HG03280 (cell line): ENCODE measurements around the gene MTRFR.
"Not testable (repeated sequence)": the region's sequence is repeated elsewhere in the genome, so short reads cannot be mapped to it uniquely, and the experiment has no call there.

Experiments used
- ATAC-seq: cut with Tn5 transposase; IDR thresholded peaks from one replicate; pipeline ENCODE4 v1.9.1; 2021; ENCODE audit warnings: mild to moderate bottlenecking, moderate library complexity; ENCODE audit not compliant: unreplicated experiment

Gene MTRFR

GRCh38 chr12:123248996-123249741 lies 15.9 kb downstream of the MTRFR start:
- not testable (repeated sequence) for ATAC-seq

- ATAC-seq, result no peak
These were observed 17.5 kb downstream of the MTRFR start for GRCh38 chr12:123250471-123251383.

DNA sequence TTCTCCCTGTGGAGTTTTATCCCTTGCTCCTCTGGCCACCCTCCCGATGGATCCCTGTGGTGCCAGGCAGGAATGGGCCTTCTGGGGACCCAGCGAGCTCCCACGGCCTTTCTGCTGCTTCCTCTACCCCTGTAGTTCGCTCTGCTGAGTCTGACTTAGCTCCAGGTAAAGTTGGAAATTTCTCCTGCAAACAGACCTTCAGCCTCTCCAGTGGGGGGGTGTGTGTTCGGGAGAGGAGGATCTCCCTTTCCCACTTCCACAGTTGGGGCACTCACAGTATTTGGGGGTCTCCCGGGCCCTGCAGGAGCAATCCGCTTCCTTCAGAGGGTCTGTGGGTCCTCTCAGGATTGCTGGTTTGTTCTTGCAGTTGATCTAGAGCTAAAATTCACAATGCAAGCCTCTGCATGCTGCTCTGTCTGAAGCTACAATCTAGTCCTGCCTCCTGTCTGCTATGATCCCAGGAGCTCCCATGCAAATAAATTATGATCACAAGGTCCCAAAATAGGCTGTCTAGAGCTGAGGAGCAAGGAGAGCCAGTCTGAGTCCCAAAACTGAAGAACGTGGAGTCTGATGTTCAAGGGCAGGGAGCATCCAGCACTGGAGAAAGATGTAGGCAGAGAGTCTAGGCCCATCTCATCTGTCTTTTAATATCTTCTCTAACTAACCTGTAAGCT lies 18.3 kb downstream of the MTRFR start:
- ATAC-seq, result no peak

- ATAC-seq, result not testable (repeated sequence)
These were observed 19.1 kb downstream of the MTRFR start for GRCh38 chr12:123252365-123252764.

- ATAC-seq, result no peak
These were observed 20.6 kb downstream of the MTRFR start for GRCh38 chr12:123253641-123254459.

- no peak for ATAC-seq
These were observed 21.7 kb downstream of the MTRFR start for GRCh38 chr12:123254853-123255446.

GRCh38 chr12:123258593-123258992 lies 25.4 kb downstream of the MTRFR start:
- no peak for ATAC-seq

GRCh38 chr12:123260081-123260480 lies 26.8 kb downstream of the MTRFR start:
- ATAC-seq, result no peak

- no peak for ATAC-seq
These were observed 28.0 kb downstream of the MTRFR start for GRCh38 chr12:123261196-123261595.

DNA sequence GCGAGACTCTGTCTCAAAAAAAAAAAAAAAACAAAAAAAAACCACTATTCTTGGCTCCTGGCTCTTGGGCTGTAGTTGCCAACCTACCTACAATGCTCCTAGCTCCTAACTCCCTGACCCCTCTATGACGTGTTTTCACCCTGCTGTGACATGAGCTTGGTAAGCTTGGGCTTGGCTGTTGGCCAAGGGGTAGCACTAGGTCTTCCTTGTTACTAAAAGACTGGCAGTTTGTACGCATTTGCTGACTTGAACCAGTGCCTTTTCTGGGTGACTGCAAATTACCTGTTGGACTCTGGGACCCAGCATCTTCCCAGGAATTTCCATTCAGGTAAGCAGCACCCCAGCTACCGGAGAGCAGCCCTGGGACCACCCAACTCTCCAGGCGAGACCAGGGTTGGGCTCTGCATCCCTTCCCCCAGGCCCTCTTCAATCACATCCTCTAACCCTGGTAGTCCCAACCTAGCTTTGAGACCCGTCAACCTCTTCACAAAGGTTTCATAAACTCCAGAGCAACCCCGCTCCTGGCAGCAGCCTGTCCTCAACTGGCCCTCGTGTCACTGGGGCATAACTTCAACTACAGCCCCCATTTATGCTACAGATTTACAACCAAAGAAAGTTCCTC lies 30.1 kb downstream of the MTRFR start:
- no peak for ATAC-seq

DNA sequence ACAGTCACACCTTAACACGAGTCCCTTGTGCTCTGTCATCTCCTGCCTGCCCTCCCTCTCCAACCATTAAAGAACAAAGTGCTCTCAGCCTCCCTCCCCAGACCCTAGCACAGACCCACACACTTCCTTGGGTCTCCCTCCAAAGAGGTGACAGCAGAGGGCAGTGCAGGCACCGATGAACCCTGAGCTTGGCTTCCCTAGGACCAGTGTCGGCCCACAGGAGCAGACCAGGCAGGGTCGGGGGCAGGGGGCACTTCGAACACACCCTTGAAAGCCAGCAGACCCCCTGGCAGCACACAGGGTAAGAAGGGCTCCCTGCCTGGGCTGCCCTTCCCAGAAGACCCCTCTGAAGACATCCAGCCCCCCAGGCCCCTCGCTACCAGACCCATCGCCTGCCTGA lies 31.4 kb downstream of the MTRFR start:
- no peak for ATAC-seq

- ATAC-seq, result no peak
These were observed 32.8 kb downstream of the MTRFR start for GRCh38 chr12:123265851-123266678.

- no peak for ATAC-seq
These were observed 33.5 kb downstream of the MTRFR start for GRCh38 chr12:123266679-123267277.

DNA sequence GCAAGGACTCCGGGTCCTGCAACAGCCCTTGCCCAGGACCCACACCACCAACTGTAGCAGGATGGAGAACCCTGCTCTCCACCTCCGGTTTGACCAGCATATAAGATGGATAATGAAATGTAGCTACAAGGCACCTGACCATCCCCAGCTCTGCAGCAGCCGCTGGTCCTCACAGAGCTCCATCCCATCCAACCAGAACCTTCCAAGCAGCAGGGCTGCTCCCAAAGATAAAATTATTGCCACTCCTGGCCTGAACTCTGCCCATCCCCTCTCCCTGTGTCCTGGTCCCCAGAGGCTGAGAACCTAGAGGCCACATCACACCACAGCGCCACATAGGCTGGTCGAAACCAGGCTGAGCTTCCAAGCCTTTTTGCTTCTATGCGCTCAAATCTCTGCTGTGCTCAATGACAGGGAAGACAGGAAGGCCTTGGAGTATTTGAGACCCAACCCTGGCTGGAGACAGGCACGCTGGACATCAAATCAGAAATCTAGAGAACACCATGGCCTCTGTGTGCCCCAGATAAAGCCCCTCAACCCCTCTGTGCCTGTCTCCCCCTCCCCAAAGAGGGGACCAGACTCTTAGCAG lies 34.2 kb downstream of the MTRFR start:
- no peak for ATAC-seq

DNA sequence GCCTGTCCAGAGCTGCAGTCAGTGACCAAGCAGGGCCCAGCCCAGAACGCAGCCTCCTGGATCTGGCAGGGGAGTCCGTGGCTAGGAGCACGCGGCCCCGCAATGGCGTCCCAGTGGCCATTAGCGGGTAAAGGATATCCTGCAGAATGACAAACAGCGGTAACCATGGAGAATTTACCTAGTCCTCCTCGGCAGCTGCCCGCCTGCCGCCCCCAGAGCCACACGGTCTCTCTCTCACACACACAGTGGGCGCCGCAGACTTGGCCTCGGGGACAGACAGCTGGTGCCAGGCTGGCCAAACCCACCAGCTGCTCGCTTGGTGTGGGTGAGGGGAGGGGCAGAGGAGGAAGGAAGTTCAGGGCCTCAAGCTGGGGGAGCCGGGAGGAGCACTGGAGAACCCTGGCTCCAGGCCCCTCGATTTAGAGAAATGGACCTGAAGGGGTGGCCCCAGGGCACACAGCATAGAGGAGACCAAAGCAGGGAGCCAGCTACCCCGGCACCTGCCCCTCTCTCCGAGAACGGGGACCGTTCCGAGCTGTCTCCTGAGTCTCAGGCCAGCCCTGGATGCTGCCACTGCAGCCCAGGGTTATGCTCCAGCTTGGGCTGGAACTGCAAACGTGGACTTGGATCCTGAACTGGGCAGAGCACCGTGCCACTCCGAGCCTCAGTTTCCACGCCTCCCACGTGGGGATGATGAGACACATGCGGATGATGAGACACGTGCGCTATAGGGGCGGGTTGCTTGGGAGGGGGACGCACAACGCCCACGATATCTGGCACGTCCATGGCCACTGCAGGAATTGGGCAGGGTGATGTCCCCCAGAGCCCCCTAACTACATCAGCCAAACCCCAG lies 35.0 kb downstream of the MTRFR start:
- ATAC-seq, result no peak

GRCh38 chr12:123268850-123269249 lies 35.6 kb downstream of the MTRFR start:
- no peak for ATAC-seq

DNA sequence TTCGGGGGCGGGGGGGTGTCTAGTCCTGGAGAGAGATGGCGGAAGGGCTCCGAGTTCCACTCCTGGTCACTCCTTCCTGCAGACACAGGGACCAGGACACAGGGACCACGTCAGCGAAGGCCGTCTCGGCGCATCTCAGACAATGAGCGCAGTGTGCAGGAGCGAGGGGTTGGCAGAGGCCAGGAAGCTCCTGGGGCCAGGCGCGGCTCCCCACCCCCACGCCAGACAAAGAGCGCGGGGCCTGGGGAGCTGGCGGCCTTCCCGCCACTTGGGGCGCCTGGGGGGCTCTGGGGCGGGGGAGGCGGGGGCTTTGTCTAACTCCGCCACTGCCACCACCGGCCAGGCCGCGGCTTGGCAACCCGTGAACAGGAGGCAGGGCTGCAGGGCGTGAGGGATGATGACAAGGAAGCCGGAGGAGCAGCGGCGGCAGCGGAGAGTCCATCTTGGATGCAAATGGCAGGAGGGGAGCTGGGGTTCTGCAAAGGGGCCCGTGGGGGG lies 36.2 kb downstream of the MTRFR start:
- no peak for ATAC-seq
